Measurements from ENCODE around the gene SOX15.
A peak's percentile ranks its signal among the peaks of the same experiment; 100 is the strongest.

Gene SOX15

GRCh38 chr17:7633093-7633492, 43.2 kb upstream of the SOX15 start:
- no peaks in the 10 kb centered on the region for H3K79me2 ChIP-seq (ENCODE audit: insufficient read depth, low read length)
- no peaks in the 10 kb centered on the region for H3K27me3 ChIP-seq (ENCODE audit: insufficient read depth, low read length, poor library complexity)
- ATAC-seq (ENCODE audit: insufficient read depth, low read depth), result no peak
- no peak overlapping the region for H3K4me3 ChIP-seq (ENCODE audit: low read depth in 1 of 2, low read length in 2 of 2)
- H3K9ac ChIP-seq (ENCODE audit: low read depth, low read length), result no peak overlapping the region
- H2AFZ ChIP-seq (ENCODE audit: low read depth, low read length), result no peak overlapping the region
- no peak for DNase-seq
- H3K36me3 ChIP-seq (ENCODE audit: insufficient read depth, low read length), result no peaks in the 10 kb centered on the region
- peaks cover 5% of the 10 kb centered on the region; the same call in 1 of the 2 replicates for H3K4me1 ChIP-seq (ENCODE audit: insufficient read depth, low read length)
- H3K9me3 ChIP-seq (ENCODE audit: insufficient read depth, low read length, severe bottlenecking), result no peaks in the 10 kb centered on the region
- no peak overlapping the region for H3K27ac ChIP-seq (ENCODE audit: low read length)
- no peak overlapping the region for H3K4me2 ChIP-seq (ENCODE audit: insufficient read depth, low read length)
- TF ChIP-seq EZH2 (IDR thresholded peaks at IDR 0.05; ENCODE audit: borderline replicate concordance, low read depth, low read length, severe bottlenecking), result no peak
- TF ChIP-seq CTCF (IDR thresholded peaks at IDR 0.05; ENCODE audit: borderline replicate concordance, extremely low read depth, low read length, poor library complexity, severe bottlenecking), result peak; percentile 6
- H4K20me1 ChIP-seq (ENCODE audit: insufficient read depth, low read length), result no peaks in the 10 kb centered on the region; the same call in 1 of the 2 replicates

GRCh38 chr17:7632492-7632894, 42.6 kb upstream of the SOX15 start:
- Histone ChIP-seq H3K9ac (ENCODE audit: low read depth, low read length) (no peak overlapping the region), H3K9me3 (ENCODE audit: insufficient read depth, low read length, severe bottlenecking) (no peaks in the 10 kb centered on the region), H3K27ac (ENCODE audit: low read length) (no peak overlapping the region), H3K4me3 (ENCODE audit: low read depth in 1 of 2, low read length in 2 of 2) (no peak overlapping the region), H3K4me2 (ENCODE audit: insufficient read depth, low read length) (no peak overlapping the region), H2AFZ (ENCODE audit: low read depth, low read length) (no peak overlapping the region), H3K36me3 (ENCODE audit: insufficient read depth, low read length) (no peaks in the 10 kb centered on the region), H3K79me2 (ENCODE audit: insufficient read depth, low read length) (no peaks in the 10 kb centered on the region), H3K27me3 (ENCODE audit: insufficient read depth, low read length, poor library complexity) (no peaks in the 10 kb centered on the region), H4K20me1 (ENCODE audit: insufficient read depth, low read length) (no peaks in the 10 kb centered on the region; the same call in 1 of the 2 replicates), H3K4me1 (ENCODE audit: insufficient read depth, low read length) (peaks cover 9% of the 10 kb centered on the region)
- ATAC-seq (ENCODE audit: insufficient read depth, low read depth) (no peak; the same call in 2 of the 3 replicates), DNase-seq (peak; percentile 36)
- no peak for TF ChIP-seq EZH2 (IDR thresholded peaks at IDR 0.05; ENCODE audit: borderline replicate concordance, low read depth, low read length, severe bottlenecking)
- peak; percentile 69 for TF ChIP-seq CTCF (IDR thresholded peaks at IDR 0.05; ENCODE audit: borderline replicate concordance, extremely low read depth, low read length, poor library complexity, severe bottlenecking)

GRCh38 chr17:7631398-7632380, 41.8 kb upstream of the SOX15 start:
- TF ChIP-seq EZH2 (IDR thresholded peaks at IDR 0.05; ENCODE audit: borderline replicate concordance, low read depth, low read length, severe bottlenecking) (no peak), CTCF (IDR thresholded peaks at IDR 0.05; ENCODE audit: borderline replicate concordance, extremely low read depth, low read length, poor library complexity, severe bottlenecking) (no peak)
- H3K4me3 ChIP-seq (ENCODE audit: low read depth in 1 of 2, low read length in 2 of 2), result no peak overlapping the region
- no peaks in the 10 kb centered on the region for H3K27me3 ChIP-seq (ENCODE audit: insufficient read depth, low read length, poor library complexity)
- no peak overlapping the region for H3K27ac ChIP-seq (ENCODE audit: low read length)
- H3K9me3 ChIP-seq (ENCODE audit: insufficient read depth, low read length, severe bottlenecking), result no peaks in the 10 kb centered on the region
- peaks cover 4% of the 10 kb centered on the region for H4K20me1 ChIP-seq (ENCODE audit: insufficient read depth, low read length)
- H3K4me2 ChIP-seq (ENCODE audit: insufficient read depth, low read length), result no peak overlapping the region
- DNase-seq, result no peak
- peaks cover 15% of the 10 kb centered on the region for H3K4me1 ChIP-seq (ENCODE audit: insufficient read depth, low read length)
- H3K9ac ChIP-seq (ENCODE audit: low read depth, low read length), result no peak overlapping the region
- H3K79me2 ChIP-seq (ENCODE audit: insufficient read depth, low read length), result no peaks in the 10 kb centered on the region; the same call in 1 of the 2 replicates
- H2AFZ ChIP-seq (ENCODE audit: low read depth, low read length), result no peak overlapping the region
- no peaks in the 10 kb centered on the region for H3K36me3 ChIP-seq (ENCODE audit: insufficient read depth, low read length)
- no peak for ATAC-seq (ENCODE audit: insufficient read depth, low read depth)

Measured in DND-41 (cell line).